SJSA1 (cell line): ENCODE measurements around the gene UBE2QL1. TPM values are rescaled to one million over a fixed set of nuclear protein-coding genes. Genes with fewer than 3 reads are reported as not detected.

Experiments
- DNase-seq, 2 experiments: peaks; one replicate each; pipeline ENCODE4 v3.0.0-alpha.2; 2015 to 2020; ENCODE audit warnings: low spot score in 2 of 2, low read depth in 1 of 2
- H3K27ac ChIP-seq: fragments of 250-450 bp; sonication (Bioruptor Pico); 2 replicates; pipeline ENCODE4 v1.5.1; 2020; ENCODE audit warnings: mild to moderate bottlenecking, moderate library complexity
- H3K27me3 ChIP-seq: fragments of 250-450 bp; sonication (Bioruptor Pico); replicated peaks from 2 replicates; pipeline ENCODE4 v1.5.1; 2020; ENCODE audit warnings: mild to moderate bottlenecking, moderate library complexity
- H3K36me3 ChIP-seq: fragments of 250-450 bp; sonication (Bioruptor Pico); 2 replicates; pipeline ENCODE4 v1.5.1; 2020; ENCODE audit warnings: mild to moderate bottlenecking
- H3K4me1 ChIP-seq: fragments of 250-450 bp; sonication (Bioruptor Pico); replicated peaks from 2 replicates; pipeline ENCODE4 v1.6.1; 2021; ENCODE audit warnings: mild to moderate bottlenecking
- H3K4me3 ChIP-seq: fragments of 250-450 bp; sonication (Bioruptor Pico); 2 replicates; pipeline ENCODE4 v1.5.1; 2020; ENCODE audit warnings: mild to moderate bottlenecking
- H3K9me3 ChIP-seq: fragments of 250-450 bp; sonication (Bioruptor Pico); replicated peaks from 2 replicates; pipeline ENCODE4 v1.5.1; 2020; ENCODE audit warnings: mild to moderate bottlenecking
- total RNA-seq: library from RNA; depleted of rRNA; stranded (reverse); fragments of >200 nt; shearing (Covaris generic); gene quantifications from 2 replicates; pipeline ENCODE4 v1.2.3, GENCODE V29; 2014

Gene UBE2QL1
- total RNA-seq, 1 experiment from 2014 or later = not detected

GRCh38 chr5:6453937-6454560, 5.4 kb downstream of the UBE2QL1 start:
- Histone ChIP-seq H3K27ac (no peak overlapping the region), H3K4me1 (peaks cover 2% of the 10 kb centered on the region), H3K36me3 (no peaks in the 10 kb centered on the region), H3K9me3 (no peaks in the 10 kb centered on the region), H3K4me3 (no peak overlapping the region), H3K27me3 (peaks cover 53% of the 10 kb centered on the region)
- DNase-seq = peak in 1 of 2 experiments; percentile 28

DNA sequence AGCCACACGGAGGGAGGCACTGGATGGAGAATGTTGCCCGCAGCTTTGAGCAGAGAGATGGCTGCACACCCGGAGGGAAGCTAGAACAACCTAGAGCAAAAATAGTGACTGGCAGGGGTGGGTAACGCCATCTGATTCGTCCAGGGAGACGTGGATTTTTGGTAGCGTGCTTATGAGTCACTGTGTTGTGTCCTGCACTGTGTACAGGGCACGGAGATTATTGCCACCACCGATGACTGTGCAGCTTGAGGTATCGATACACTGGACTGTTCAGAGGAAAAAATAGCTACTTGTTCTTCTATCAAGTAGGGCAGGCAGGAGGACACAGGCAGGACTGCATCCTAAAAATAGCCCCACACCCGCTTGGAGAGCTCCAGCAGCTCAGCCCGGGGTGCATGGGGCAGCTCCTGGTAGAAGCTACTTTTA, 6.0 kb downstream of the UBE2QL1 start:
- H3K36me3 ChIP-seq = no peaks in the 10 kb centered on the region
- H3K4me1 ChIP-seq = no peaks in the 10 kb centered on the region
- H3K4me3 ChIP-seq = no peak overlapping the region
- peak in 1 of 2 experiments; percentile 33 for DNase-seq
- no peak overlapping the region for H3K27ac ChIP-seq
- no peaks in the 10 kb centered on the region for H3K9me3 ChIP-seq
- H3K27me3 ChIP-seq = peaks cover 48% of the 10 kb centered on the region

DNA sequence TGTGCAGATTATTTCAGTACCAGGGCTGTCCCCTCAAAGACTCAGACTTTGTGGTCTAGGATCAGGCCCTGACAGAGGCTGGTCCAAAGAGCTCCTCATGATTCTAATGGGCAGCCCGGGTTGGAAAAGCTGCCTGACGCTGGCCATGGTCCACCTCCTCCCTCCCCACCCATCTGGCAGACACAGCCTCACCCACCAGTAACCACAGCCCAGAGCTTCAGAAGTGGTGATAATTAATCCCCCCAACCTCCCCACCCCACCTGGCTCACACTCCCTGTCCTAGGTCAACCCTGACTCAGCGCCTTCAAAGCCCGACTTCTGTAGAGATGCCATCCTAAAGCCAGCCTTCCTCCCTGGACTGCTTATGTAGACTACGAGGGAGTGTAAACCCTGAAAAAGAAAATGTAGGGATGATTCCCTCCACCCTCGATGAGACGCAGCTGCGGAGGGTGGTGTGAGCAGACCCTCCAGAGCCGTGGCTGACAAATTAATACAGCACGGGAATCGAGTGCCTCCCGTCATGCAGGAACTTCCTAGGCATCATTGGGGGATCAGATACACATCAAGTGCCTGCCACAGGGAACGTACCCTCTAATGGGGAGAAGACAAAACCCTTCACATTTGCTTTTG, 7.0 kb downstream of the UBE2QL1 start:
- peak in 1 of 2 experiments; percentile 33 for DNase-seq
- Histone ChIP-seq H3K36me3 (no peaks in the 10 kb centered on the region), H3K4me3 (no peak overlapping the region), H3K27me3 (peaks cover 39% of the 10 kb centered on the region), H3K27ac (no peak overlapping the region), H3K9me3 (no peaks in the 10 kb centered on the region), H3K4me1 (no peaks in the 10 kb centered on the region)

GRCh38 chr5:6456766-6457370, 8.2 kb downstream of the UBE2QL1 start:
- H3K27me3 ChIP-seq = peaks cover 31% of the 10 kb centered on the region
- H3K36me3 ChIP-seq = no peaks in the 10 kb centered on the region
- peak in 1 of 2 experiments; percentile 37 for DNase-seq
- no peak overlapping the region for H3K27ac ChIP-seq
- H3K4me1 ChIP-seq = no peaks in the 10 kb centered on the region
- no peaks in the 10 kb centered on the region for H3K9me3 ChIP-seq
- no peak overlapping the region for H3K4me3 ChIP-seq

- peaks cover 24% of the 10 kb centered on the region for H3K27me3 ChIP-seq
- H3K27ac ChIP-seq = no peak overlapping the region
- H3K4me1 ChIP-seq = no peaks in the 10 kb centered on the region
- DNase-seq = peak in 1 of 2 experiments; percentile 23
- H3K4me3 ChIP-seq = no peak overlapping the region
- H3K9me3 ChIP-seq = no peaks in the 10 kb centered on the region
- H3K36me3 ChIP-seq = no peaks in the 10 kb centered on the region
These were observed 8.9 kb downstream of the UBE2QL1 start for GRCh38 chr5:6457592-6457991.

GRCh38 chr5:6458833-6459232, 10.2 kb downstream of the UBE2QL1 start:
- DNase-seq = peak in 1 of 2 experiments; percentile 35
- Histone ChIP-seq H3K9me3 (no peaks in the 10 kb centered on the region), H3K4me1 (no peaks in the 10 kb centered on the region), H3K27ac (no peak overlapping the region), H3K36me3 (no peaks in the 10 kb centered on the region), H3K27me3 (peaks cover 15% of the 10 kb centered on the region), H3K4me3 (no peak overlapping the region)

DNA sequence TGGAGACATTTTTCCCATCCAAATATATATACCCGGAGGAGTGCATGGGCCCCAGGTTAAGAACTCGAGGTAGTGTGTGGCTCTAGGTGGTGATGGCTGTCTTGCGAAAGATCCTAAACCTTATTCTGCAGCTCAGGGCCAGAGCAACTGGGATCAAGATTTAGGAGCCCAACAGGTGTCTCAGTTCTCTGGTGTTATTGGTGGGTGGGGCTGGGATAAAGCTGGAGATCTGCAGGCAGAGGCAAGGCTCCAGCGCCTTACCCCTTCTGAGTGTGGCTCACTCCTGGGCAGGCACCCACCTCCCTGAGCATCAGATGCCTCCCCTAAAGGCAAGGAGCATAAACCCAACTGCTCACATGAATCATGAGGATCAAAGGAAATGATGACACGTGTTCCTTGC, 11.2 kb downstream of the UBE2QL1 start:
- peak in 1 of 2 experiments; percentile 34 for DNase-seq
- Histone ChIP-seq H3K4me1 (no peaks in the 10 kb centered on the region), H3K4me3 (no peak overlapping the region), H3K27ac (no peak overlapping the region), H3K27me3 (peaks cover 11% of the 10 kb centered on the region; the same call in 1 of the 2 replicates), H3K9me3 (no peaks in the 10 kb centered on the region), H3K36me3 (no peaks in the 10 kb centered on the region)

- no peak for DNase-seq
- Histone ChIP-seq H3K9me3 (no peaks in the 10 kb centered on the region), H3K4me1 (no peaks in the 10 kb centered on the region), H3K27ac (no peak overlapping the region), H3K27me3 (peaks cover 7% of the 10 kb centered on the region; the same call in 1 of the 2 replicates), H3K36me3 (no peaks in the 10 kb centered on the region), H3K4me3 (no peak overlapping the region)
These were observed 12.3 kb downstream of the UBE2QL1 start for GRCh38 chr5:6461006-6461405.

DNA sequence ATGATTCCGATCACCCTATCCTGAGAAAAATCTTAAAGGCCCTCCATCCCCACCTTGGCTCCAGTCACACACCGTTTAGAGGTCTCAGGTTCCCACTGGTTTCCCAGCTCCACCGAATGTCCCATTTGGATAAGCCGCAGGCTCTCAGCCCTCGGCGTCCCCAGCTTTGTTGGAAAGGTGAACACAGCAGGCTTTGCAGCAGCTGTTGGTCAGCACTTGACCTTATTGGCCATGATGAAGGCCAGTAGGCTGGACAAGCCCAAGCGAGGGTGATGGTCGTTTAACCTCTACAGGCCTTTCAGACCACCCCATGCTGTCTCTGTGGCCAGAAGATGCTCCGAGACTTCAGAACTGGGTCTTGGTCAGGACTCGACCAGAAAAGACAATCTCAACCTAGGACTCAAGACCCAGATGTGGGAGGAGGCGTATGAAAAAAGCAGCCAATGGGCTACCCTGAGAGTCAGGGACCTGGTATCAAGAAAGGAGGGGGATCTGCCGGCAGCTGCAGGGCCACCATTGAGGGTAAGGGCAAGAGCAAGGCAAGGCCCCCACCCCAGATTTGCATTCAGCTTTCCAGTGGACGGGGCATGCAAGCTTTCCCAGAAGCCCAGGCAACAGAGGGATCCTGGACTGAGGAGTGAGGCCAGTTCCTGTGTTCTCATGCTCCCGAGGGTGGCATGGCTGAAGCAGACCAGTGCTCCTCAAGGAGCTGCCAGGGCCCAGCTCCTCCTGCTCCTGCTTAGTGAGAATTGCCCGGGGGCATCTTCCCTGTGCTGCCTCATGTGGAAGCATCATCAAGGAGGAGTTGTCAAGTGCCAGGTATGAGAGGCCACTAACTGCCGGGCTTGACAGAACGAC, 13.4 kb downstream of the UBE2QL1 start:
- H3K9me3 ChIP-seq = no peaks in the 10 kb centered on the region
- no peaks in the 10 kb centered on the region for H3K36me3 ChIP-seq
- DNase-seq = peak in 1 of 2 experiments; percentile 41
- H3K4me3 ChIP-seq = no peak overlapping the region
- H3K4me1 ChIP-seq = no peaks in the 10 kb centered on the region
- H3K27me3 ChIP-seq = peaks cover 7% of the 10 kb centered on the region; the same call in 1 of the 2 replicates
- H3K27ac ChIP-seq = no peak overlapping the region

GRCh38 chr5:6462671-6463070, 14.0 kb downstream of the UBE2QL1 start:
- Histone ChIP-seq H3K27ac (no peak overlapping the region), H3K4me3 (no peak overlapping the region), H3K4me1 (no peaks in the 10 kb centered on the region), H3K27me3 (peaks cover 7% of the 10 kb centered on the region; the same call in 1 of the 2 replicates), H3K9me3 (no peaks in the 10 kb centered on the region), H3K36me3 (no peaks in the 10 kb centered on the region)
- no peak for DNase-seq

DNA sequence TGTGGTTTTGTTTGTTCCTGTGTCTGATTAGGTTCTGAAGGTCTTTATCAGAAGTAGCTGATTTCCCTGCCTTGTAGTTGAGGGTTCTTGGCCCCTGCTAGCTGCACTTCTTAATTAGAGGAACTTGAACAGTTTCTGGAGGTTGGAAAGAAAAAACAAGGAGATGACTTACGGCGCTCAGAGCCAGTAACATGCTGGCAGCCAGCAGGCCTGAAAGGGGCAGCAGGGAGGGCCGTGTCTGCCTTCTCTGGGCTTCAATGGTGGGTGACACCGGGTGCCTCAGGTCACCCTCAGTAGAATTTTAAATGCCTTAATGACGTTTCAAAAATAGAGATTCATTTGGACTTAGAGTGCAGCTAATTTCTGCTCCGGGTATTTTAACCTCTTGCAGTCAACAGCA, 15.8 kb downstream of the UBE2QL1 start:
- Histone ChIP-seq H3K4me3 (no peak overlapping the region), H3K4me1 (no peaks in the 10 kb centered on the region), H3K36me3 (no peaks in the 10 kb centered on the region), H3K27ac (no peak overlapping the region), H3K9me3 (no peaks in the 10 kb centered on the region), H3K27me3 (peaks cover 7% of the 10 kb centered on the region; the same call in 1 of the 2 replicates)
- peak in 1 of 2 experiments; percentile 37 for DNase-seq

DNA sequence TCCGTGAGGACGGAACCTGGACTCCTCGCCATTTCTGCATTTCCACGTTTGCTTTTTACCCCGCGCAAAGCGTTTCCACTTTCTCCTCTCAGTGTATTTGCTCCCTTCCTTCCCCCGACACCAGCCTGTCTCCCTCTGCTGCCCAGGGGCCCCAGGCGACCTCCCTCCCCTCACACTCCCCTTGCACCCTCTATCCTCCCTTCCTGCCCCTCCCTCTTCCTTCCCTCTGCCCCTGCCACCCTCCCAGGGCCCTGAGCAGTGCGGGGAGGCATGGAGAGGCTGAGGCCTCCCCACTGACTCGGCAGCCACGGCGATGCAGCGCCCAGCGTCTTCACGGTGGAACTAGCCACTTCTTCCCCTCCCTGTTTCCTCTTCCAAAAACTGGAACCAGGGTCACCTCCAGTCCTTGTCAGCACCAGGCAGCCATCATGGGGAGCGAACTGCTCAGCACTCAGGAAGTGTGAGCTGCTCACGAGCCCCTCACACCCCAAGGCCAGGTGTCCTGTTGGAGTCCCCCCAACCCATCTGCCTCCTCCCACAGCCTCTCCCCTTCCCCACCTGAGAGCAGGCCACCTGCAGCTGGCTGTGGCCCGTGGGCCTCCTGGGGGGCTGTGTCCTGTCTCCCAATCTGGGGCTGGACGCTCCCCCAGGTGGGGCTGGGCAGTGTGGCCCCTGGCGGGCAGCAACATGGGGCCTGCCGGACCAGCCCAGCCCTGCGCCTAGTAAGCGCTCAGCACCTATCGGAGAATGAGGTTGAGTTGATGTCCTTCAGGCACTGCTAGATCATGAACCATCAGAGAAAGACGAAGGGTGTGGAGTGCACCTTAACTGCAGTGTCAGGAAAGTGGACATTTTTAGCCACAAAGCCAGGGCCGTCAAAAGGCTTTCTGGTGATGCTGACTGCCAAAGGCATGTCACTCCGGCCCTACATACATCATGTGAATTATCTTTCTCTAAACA, 17.5 kb downstream of the UBE2QL1 start:
- Histone ChIP-seq H3K27ac (no peak overlapping the region), H3K4me1 (no peaks in the 10 kb centered on the region)

More for the DNA sequence above, 17.5 kb downstream of the UBE2QL1 start:
- peak in 1 of 2 experiments; percentile 43 for DNase-seq
- Histone ChIP-seq H3K4me3 (no peak overlapping the region), H3K27me3 (peaks cover under 1% of the 10 kb centered on the region; the same call in 1 of the 2 replicates), H3K9me3 (0 out of 2 replicates have a peak, but pooled peaks cover 3% of the 10 kb centered on the region), H3K36me3 (no peaks in the 10 kb centered on the region)
